GM12878 (cell line): ENCODE measurements around the gene TSPYL4. TPM values are rescaled to one million over a fixed set of nuclear protein-coding genes. Genes with fewer than 3 reads are reported as not detected.

Experiments
- ATAC-seq: fragments of 200-7000 bp; cut with Tn5 transposase; 3 replicates; pipeline ENCODE4 v1.9.1; 2020; ENCODE audit warnings: mild to moderate bottlenecking, moderate library complexity
- BruUV-seq: library from RNA; stranded (reverse); fragments of 400-500 nt; replicated peaks from 2 replicates; lab custom pipeline; 2021; lab: Mats Ljungman, UMichigan
- CTCF ChIA-PET: fragments of 300-600 bp; sonication (Branson Sonifier 250); formaldehyde crosslinking; extraction: SDS; loops from one replicate; lab custom pipeline; 2021; ENCODE audit warnings: inconsistent platforms; lab: Yijun Ruan, JAX
- POLR2A ChIA-PET: fragments of 350-600 bp; formaldehyde crosslinking; extraction: SDS; loops from one replicate; lab custom pipeline; 2021; ENCODE audit warnings: inconsistent platforms; lab: Charles Lee
- RAD21 ChIA-PET: fragments of 300-600 bp; sonication (Branson Sonifier 250); formaldehyde crosslinking; loops from one replicate; lab custom pipeline; 2023; ENCODE audit warnings: antibody characterized with exemption; ENCODE audit not compliant: unreplicated experiment; lab: Charles Lee
- SMC1A ChIA-PET: fragments of 300-600 bp; sonication (Branson Sonifier 250); formaldehyde crosslinking; loops from one replicate; lab custom pipeline; 2023; ENCODE audit not compliant: unreplicated experiment, uncharacterized antibody; lab: Charles Lee
- DNase-seq: peaks from one replicate; pipeline ENCODE4 v3.0.0-alpha.2; 2011; ENCODE audit warnings: low read depth, low spot score
- FAIRE-seq: peaks from 3 replicates; lab custom pipeline; 2011; peaks lifted over from hg19 to GRCh38; lab: Jason Lieb, UNC
- H2AFZ ChIP-seq: 2 replicates; pipeline ENCODE4 v1.6.0; 2011; ENCODE audit warnings: low read depth, low read length, control low read depth; ENCODE audit not compliant: control insufficient read depth
- H3K27ac ChIP-seq: 2 replicates; pipeline ENCODE4 v1.5.1; 2011; ENCODE audit warnings: control low read depth; ENCODE audit not compliant: control insufficient read depth, insufficient read depth
- H3K27me3 ChIP-seq, 2 experiments: replicated peaks in 1 of 2; 2 replicates each; pipeline versions ENCODE4 v1.6.0 to v1.6.1; 2011; ENCODE audit warnings: low read length in 1 of 2; ENCODE audit not compliant: control insufficient read depth in 2 of 2, insufficient read depth in 2 of 2
- H3K36me3 ChIP-seq, 2 experiments: 2 replicates each; pipeline ENCODE4 v1.5.1; 2011; ENCODE audit warnings: low read length in 1 of 2; ENCODE audit not compliant: control insufficient read depth in 2 of 2, insufficient read depth in 2 of 2
- H3K4me1 ChIP-seq: 2 replicates; pipeline ENCODE4 v1.6.1; 2011; ENCODE audit warnings: mild to moderate bottlenecking, low read length, moderate library complexity, mixed read lengths; ENCODE audit not compliant: control insufficient read depth, insufficient read depth
- H3K4me2 ChIP-seq: 2 replicates; pipeline ENCODE4 v1.6.0; 2011; ENCODE audit warnings: control low read depth; ENCODE audit not compliant: control insufficient read depth, insufficient read depth
- H3K4me3 ChIP-seq: fragments of 200-600 bp; sonication (generic); 2 replicates; pipeline ENCODE4 v1.5.1; 2016
- H3K79me2 ChIP-seq: 2 replicates; pipeline ENCODE4 v1.6.0; 2011; ENCODE audit warnings: low read length; ENCODE audit not compliant: control insufficient read depth, insufficient read depth
- H3K9ac ChIP-seq: 2 replicates; pipeline ENCODE4 v1.8.0; 2011; ENCODE audit warnings: low read length, control low read depth, mixed read lengths; ENCODE audit not compliant: control insufficient read depth, insufficient read depth
- H3K9me3 ChIP-seq: replicated peaks from 3 replicates; pipeline ENCODE4 v1.5.1; 2011; ENCODE audit warnings: mild to moderate bottlenecking, low read length; ENCODE audit not compliant: control insufficient read depth, insufficient read depth
- H4K20me1 ChIP-seq: 2 replicates; pipeline ENCODE4 v1.6.0; 2011; ENCODE audit not compliant: control insufficient read depth, insufficient read depth
- BRCA1 ChIP-seq: IDR thresholded peaks from 2 replicates; pipeline ENCODE4 v1.6.1; 2011; ENCODE audit warnings: low read depth, low read length, improper control_type of control experiment
- FOXM1 ChIP-seq: IDR thresholded peaks from 2 replicates; pipeline ENCODE4 v1.6.1; 2012; ENCODE audit warnings: low read depth, mild to moderate bottlenecking, inconsistent platforms, low read length, moderate library complexity
- GABPA ChIP-seq: IDR thresholded peaks from 2 replicates; pipeline ENCODE4 v1.6.1; 2014; ENCODE audit warnings: antibody characterized with exemption, low read depth, mild to moderate bottlenecking, inconsistent platforms
- MEF2A ChIP-seq: IDR thresholded peaks from 2 replicates; pipeline ENCODE4 v1.6.1; 2011; ENCODE audit warnings: low read depth, mild to moderate bottlenecking, low read length, moderate library complexity; ENCODE audit not compliant: insufficient read depth
- NR2F1 ChIP-seq: fragments of 450-650 bp; conservative IDR thresholded peaks from 2 replicates; pipeline ENCODE4 v1.6.1; 2017; ENCODE audit warnings: mild to moderate bottlenecking
- RBBP5 ChIP-seq: fragments of 200-600 bp; sonication (generic); conservative IDR thresholded peaks from 2 replicates; pipeline ENCODE4 v1.6.1; 2016
- TBL1XR1 ChIP-seq: IDR thresholded peaks from 2 replicates; pipeline ENCODE4 v1.6.1; 2012; ENCODE audit warnings: low read depth, low read length, improper control_type of control experiment
- ZNF384 ChIP-seq: IDR thresholded peaks from 2 replicates; pipeline ENCODE4 v1.6.1; 2012; ENCODE audit warnings: low read depth, mild to moderate bottlenecking, low read length, improper control_type of control experiment, borderline replicate concordance
- WGBS: methylation state at CpG from one replicate; pipeline ENCODE4 v1.1.6; 2016; ENCODE audit warnings: low lambda C conversion rate; ENCODE audit not compliant: insufficient replicate concordance, insufficient coverage; ENCODE audit errors: missing lambda C conversion rate; 5-methylcytosine and 5-hydroxymethylcytosine counted together
- in situ Hi-C: fragments of 300-500 bp; cut with MboI; formaldehyde crosslinking; loops from 9 replicates; pipeline ENCODE4 v1.14.3; 2018; ENCODE audit warnings: mixed read lengths
- intact Hi-C: fragments of 100-400 bp; cut with micrococcal nuclease; formaldehyde crosslinking; loops from one replicate; pipeline ENCODE4 v1.14.2; 2022; ENCODE audit not compliant: unreplicated experiment
- polyA plus RNA-seq, 11 experiments: library from polyadenylated mRNA; depleted of rRNA in 4 of 11; unstranded in 6 of 11; stranded (reverse) in 5 of 11; fragments of >200 nt; fragmentation: Nextera tagmentation in 4 of 11; fragmentation: Illumina TruSeq in 1 of 11; extraction: Ambion mirVana in 4 of 11; extraction: Trizol in 1 of 11; gene quantifications; 1 replicate in 1 of 11; 2 replicates in 10 of 11; pipeline versions ENCODE4 v1.2.1 to v1.2.3, GENCODE V29; 2011 to 2016; ENCODE audit warnings: inconsistent platforms in 2 of 11, missing spikeins in 2 of 11, low read depth in 1 of 11
- total RNA-seq, 4 experiments: library from RNA; depleted of rRNA in 3 of 4; stranded (reverse); fragments of >200 nt in 3 of 4; fragmentation: Illumina TruSeq in 1 of 4; extraction: Trizol in 1 of 4; gene quantifications; 2 replicates each; pipeline versions ENCODE4 v1.2.1 to v1.2.3, GENCODE V29; 2013 to 2021
- TF ChIP-seq, protein P1 (sequence below): IDR thresholded peaks from 2 replicates; pipeline ENCODE4 v1.6.1; 2012; ENCODE audit warnings: low read depth, low read length, improper control_type of control experiment
- TF ChIP-seq, protein P2 (sequence below): fragments of 450-650 bp; formaldehyde crosslinking; IDR thresholded peaks from 2 replicates; pipeline ENCODE4 v1.4.0; 2022; ENCODE audit warnings: mild to moderate bottlenecking, moderate library complexity
- TF ChIP-seq, protein P3 (sequence below): IDR thresholded peaks from 2 replicates; pipeline ENCODE4 v1.6.1; 2012; ENCODE audit warnings: improper control_type of control experiment, low read depth, low read length; ENCODE audit not compliant: insufficient replicate concordance

Gene TSPYL4
- total and polyA plus RNA-seq, 10 of the 15 experiments (the other 5 are each of a cell fraction or from before 2014, with no cell fraction given), result 1.5 to 27.6 (median 20.0) TPM

DNA sequence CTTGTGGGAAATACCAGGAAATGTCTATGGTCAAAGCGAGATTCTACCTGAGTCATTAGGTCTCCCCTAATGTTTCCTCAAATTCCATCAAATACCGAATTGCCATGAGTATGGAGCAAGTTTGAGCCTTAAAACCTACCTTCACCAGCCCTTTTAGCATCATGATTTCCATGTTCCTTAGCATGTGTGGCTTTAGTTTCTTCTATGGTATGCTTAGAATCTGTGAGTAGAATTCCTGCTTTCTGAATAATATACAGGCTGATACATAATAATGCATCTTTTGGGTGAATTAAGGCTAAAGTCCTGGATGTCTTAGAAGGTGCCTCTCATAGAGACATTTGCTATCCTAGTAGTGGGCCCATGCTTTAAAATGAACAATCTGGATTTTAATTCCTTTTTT is 32.0 kb downstream of the TSPYL4 start:
- H3K27ac ChIP-seq, result no peak overlapping the region
- no peaks in the 10 kb centered on the region for H4K20me1 ChIP-seq
- no peak for DNase-seq
- in situ Hi-C loops, result no loop called here
- H3K9ac ChIP-seq, result no peak overlapping the region
- 97% methylated on average over 2 of the region's 2 CpGs for WGBS
- POLR2A ChIA-PET, result no interaction called here
- no TSS peak for BruUV-seq
- H3K4me1 ChIP-seq, result no peaks in the 10 kb centered on the region
- SMC1A ChIA-PET, result no interaction called here
- H3K4me3 ChIP-seq, result no peak overlapping the region
- H3K36me3 ChIP-seq, result peaks cover 2 to 5% of the 10 kb centered on the region in 2 experiments; a peak in 3 of 4 replicates
- no peaks in the 10 kb centered on the region for H3K27me3 ChIP-seq
- no peak for ATAC-seq
- no peak overlapping the region for H3K4me2 ChIP-seq
- no peak for FAIRE-seq
- H2AFZ ChIP-seq, result no peak overlapping the region
- H3K9me3 ChIP-seq, result no peaks in the 10 kb centered on the region
- no peak for TF ChIP-seq FOXM1
- TF ChIP-seq MEF2A, result no peak
- TF ChIP-seq, protein P1, sequence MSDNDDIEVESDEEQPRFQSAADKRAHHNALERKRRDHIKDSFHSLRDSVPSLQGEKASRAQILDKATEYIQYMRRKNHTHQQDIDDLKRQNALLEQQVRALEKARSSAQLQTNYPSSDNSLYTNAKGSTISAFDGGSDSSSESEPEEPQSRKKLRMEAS, result no peak
- TF ChIP-seq GABPA, result no peak
- no peak for TF ChIP-seq BRCA1
- no peak for TF ChIP-seq ZNF384
- TF ChIP-seq, protein P2, sequence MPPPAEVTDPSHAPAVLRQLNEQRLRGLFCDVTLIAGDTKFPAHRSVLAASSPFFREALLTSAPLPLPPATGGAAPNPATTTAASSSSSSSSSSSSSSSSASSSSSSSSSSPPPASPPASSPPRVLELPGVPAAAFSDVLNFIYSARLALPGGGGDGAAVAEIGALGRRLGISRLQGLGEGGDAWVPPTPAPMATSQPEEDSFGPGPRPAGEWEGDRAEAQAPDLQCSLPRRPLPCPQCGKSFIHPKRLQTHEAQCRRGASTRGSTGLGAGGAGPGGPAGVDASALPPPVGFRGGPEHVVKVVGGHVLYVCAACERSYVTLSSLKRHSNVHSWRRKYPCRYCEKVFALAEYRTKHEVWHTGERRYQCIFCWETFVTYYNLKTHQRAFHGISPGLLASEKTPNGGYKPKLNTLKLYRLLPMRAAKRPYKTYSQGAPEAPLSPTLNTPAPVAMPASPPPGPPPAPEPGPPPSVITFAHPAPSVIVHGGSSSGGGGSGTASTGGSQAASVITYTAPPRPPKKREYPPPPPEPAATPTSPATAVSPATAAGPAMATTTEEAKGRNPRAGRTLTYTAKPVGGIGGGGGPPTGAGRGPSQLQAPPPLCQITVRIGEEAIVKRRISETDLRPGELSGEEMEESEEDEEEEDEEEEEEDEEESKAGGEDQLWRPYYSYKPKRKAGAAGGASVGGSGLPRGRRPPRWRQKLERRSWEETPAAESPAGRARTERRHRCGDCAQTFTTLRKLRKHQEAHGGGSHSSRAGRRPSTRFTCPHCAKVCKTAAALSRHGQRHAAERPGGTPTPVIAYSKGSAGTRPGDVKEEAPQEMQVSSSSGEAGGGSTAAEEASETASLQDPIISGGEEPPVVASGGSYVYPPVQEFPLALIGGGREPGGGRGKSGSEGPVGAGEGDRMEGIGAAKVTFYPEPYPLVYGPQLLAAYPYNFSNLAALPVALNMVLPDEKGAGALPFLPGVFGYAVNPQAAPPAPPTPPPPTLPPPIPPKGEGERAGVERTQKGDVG, result no peak
- TF ChIP-seq, protein P3, sequence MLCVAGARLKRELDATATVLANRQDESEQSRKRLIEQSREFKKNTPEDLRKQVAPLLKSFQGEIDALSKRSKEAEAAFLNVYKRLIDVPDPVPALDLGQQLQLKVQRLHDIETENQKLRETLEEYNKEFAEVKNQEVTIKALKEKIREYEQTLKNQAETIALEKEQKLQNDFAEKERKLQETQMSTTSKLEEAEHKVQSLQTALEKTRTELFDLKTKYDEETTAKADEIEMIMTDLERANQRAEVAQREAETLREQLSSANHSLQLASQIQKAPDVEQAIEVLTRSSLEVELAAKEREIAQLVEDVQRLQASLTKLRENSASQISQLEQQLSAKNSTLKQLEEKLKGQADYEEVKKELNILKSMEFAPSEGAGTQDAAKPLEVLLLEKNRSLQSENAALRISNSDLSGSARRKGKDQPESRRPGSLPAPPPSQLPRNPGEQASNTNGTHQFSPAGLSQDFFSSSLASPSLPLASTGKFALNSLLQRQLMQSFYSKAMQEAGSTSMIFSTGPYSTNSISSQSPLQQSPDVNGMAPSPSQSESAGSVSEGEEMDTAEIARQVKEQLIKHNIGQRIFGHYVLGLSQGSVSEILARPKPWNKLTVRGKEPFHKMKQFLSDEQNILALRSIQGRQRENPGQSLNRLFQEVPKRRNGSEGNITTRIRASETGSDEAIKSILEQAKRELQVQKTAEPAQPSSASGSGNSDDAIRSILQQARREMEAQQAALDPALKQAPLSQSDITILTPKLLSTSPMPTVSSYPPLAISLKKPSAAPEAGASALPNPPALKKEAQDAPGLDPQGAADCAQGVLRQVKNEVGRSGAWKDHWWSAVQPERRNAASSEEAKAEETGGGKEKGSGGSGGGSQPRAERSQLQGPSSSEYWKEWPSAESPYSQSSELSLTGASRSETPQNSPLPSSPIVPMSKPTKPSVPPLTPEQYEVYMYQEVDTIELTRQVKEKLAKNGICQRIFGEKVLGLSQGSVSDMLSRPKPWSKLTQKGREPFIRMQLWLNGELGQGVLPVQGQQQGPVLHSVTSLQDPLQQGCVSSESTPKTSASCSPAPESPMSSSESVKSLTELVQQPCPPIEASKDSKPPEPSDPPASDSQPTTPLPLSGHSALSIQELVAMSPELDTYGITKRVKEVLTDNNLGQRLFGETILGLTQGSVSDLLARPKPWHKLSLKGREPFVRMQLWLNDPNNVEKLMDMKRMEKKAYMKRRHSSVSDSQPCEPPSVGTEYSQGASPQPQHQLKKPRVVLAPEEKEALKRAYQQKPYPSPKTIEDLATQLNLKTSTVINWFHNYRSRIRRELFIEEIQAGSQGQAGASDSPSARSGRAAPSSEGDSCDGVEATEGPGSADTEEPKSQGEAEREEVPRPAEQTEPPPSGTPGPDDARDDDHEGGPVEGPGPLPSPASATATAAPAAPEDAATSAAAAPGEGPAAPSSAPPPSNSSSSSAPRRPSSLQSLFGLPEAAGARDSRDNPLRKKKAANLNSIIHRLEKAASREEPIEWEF, result no peak
- no peak for TF ChIP-seq TBL1XR1
- no peak for TF ChIP-seq RBBP5
- no peak for TF ChIP-seq NR2F1
- intact Hi-C loops, result no loop called here
- H3K79me2 ChIP-seq, result no peaks in the 10 kb centered on the region
- RAD21 ChIA-PET, result no interaction called here
- CTCF ChIA-PET, result no interaction called here
